ENCODE measurements around the gene SLC4A8.
"Not testable (repeated sequence)": the region's sequence is repeated elsewhere in the genome, so short reads cannot be mapped to it uniquely, and the experiment has no call there.

SLC4A8 gene

GRCh38 chr12:51430196-51430895, 5.7 kb downstream of the SLC4A8 start:
- no peak for FAIRE-seq

- no peak for FAIRE-seq
Measured at GRCh38 chr12:51432921-51433320, 8.3 kb downstream of the SLC4A8 start.

- FAIRE-seq = no peak
Measured at GRCh38 chr12:51434305-51434704, 9.7 kb downstream of the SLC4A8 start.

- no peak for FAIRE-seq
Measured at GRCh38 chr12:51437431-51437830, 12.8 kb downstream of the SLC4A8 start.

- FAIRE-seq = no peak
Measured at GRCh38 chr12:51439330-51439729, 14.7 kb downstream of the SLC4A8 start.

- no peak for FAIRE-seq
Measured at GRCh38 chr12:51441583-51441982, 17.0 kb downstream of the SLC4A8 start.

GRCh38 chr12:51442324-51442723, 17.7 kb downstream of the SLC4A8 start:
- FAIRE-seq = no peak

- FAIRE-seq = no peak
Measured at GRCh38 chr12:51443573-51443972, 18.9 kb downstream of the SLC4A8 start.

- no peak for FAIRE-seq
Measured at GRCh38 chr12:51448618-51449256, 24.1 kb downstream of the SLC4A8 start.

- no peak for FAIRE-seq
Measured at GRCh38 chr12:51449580-51450246, 25.1 kb downstream of the SLC4A8 start.

GRCh38 chr12:51450333-51450732, 25.7 kb downstream of the SLC4A8 start:
- FAIRE-seq = no peak

- FAIRE-seq = no peak
Measured at GRCh38 chr12:51450806-51451205, 26.2 kb downstream of the SLC4A8 start.

- not testable (repeated sequence) for FAIRE-seq
Measured at GRCh38 chr12:51454016-51454415, 29.4 kb downstream of the SLC4A8 start.

- FAIRE-seq = not testable (repeated sequence)
Measured at GRCh38 chr12:51455050-51455449, 30.4 kb downstream of the SLC4A8 start.

- FAIRE-seq = no peak
Measured at GRCh38 chr12:51458635-51459034, 34.0 kb downstream of the SLC4A8 start.

- FAIRE-seq = no peak
Measured at GRCh38 chr12:51460519-51460918, 35.9 kb downstream of the SLC4A8 start.

- FAIRE-seq = no peak
Measured at GRCh38 chr12:51465491-51465890, 40.9 kb downstream of the SLC4A8 start.

- FAIRE-seq = no peak
Measured at GRCh38 chr12:51470116-51470515, 45.5 kb downstream of the SLC4A8 start.

- no peak for FAIRE-seq
Measured at GRCh38 chr12:51471111-51471864, 46.7 kb downstream of the SLC4A8 start.

GRCh38 chr12:51472984-51473383, 48.4 kb downstream of the SLC4A8 start:
- no peak for FAIRE-seq

- FAIRE-seq = no peak
Measured at GRCh38 chr12:51473947-51474346, 49.3 kb downstream of the SLC4A8 start.

- no peak for FAIRE-seq
Measured at GRCh38 chr12:51475543-51475942, 50.9 kb downstream of the SLC4A8 start.

GRCh38 chr12:51480978-51481377, 56.3 kb downstream of the SLC4A8 start:
- FAIRE-seq = no peak
